ENCODE measurements around the gene SH2D1B. TPM values are rescaled to one million over a fixed set of nuclear protein-coding genes. Genes with fewer than 3 reads are reported as not detected.
A peak's percentile ranks its signal among the peaks of the same experiment; 100 is the strongest.

SH2D1B gene
- total RNA-seq, 6 donors from 2014 or later = 0.61 to 3.4 (median 1.1) TPM; not detected in 1

GRCh38 chr1:162369571-162369970, 42.4 kb downstream of the SH2D1B start:
- H3K27me3 ChIP-seq = no peaks in the 10 kb centered on the region
- no peaks in the 10 kb centered on the region for H3K36me3 ChIP-seq
- TF ChIP-seq, protein P1, sequence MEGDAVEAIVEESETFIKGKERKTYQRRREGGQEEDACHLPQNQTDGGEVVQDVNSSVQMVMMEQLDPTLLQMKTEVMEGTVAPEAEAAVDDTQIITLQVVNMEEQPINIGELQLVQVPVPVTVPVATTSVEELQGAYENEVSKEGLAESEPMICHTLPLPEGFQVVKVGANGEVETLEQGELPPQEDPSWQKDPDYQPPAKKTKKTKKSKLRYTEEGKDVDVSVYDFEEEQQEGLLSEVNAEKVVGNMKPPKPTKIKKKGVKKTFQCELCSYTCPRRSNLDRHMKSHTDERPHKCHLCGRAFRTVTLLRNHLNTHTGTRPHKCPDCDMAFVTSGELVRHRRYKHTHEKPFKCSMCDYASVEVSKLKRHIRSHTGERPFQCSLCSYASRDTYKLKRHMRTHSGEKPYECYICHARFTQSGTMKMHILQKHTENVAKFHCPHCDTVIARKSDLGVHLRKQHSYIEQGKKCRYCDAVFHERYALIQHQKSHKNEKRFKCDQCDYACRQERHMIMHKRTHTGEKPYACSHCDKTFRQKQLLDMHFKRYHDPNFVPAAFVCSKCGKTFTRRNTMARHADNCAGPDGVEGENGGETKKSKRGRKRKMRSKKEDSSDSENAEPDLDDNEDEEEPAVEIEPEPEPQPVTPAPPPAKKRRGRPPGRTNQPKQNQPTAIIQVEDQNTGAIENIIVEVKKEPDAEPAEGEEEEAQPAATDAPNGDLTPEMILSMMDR (IDR thresholded peaks at IDR 0.05) = no peak
- TF ChIP-seq POLR2AphosphoS5 (IDR thresholded peaks at IDR 0.05) = no peak
- TF ChIP-seq EP300 (IDR thresholded peaks at IDR 0.05) = no peak
- no peak for TF ChIP-seq POLR2A (IDR thresholded peaks at IDR 0.05)
- no peak overlapping the region for H3K4me3 ChIP-seq
- ATAC-seq (ENCODE audit: low FRiP score in 2 of 2) (no peak), DNase-seq (no peak)
- H3K4me1 ChIP-seq = no peaks in the 10 kb centered on the region
- WGBS, 2 donors = 85 to 88% methylated on average over 7 of the region's 7 CpGs
- H3K27ac ChIP-seq = no peak overlapping the region
- H3K9me3 ChIP-seq = no peaks in the 10 kb centered on the region

- no peaks in the 10 kb centered on the region for H3K27me3 ChIP-seq
- DNase-seq (no peak), ATAC-seq (ENCODE audit: low FRiP score in 2 of 2) (no peak)
- no peaks in the 10 kb centered on the region for H3K36me3 ChIP-seq
- no peaks in the 10 kb centered on the region for H3K9me3 ChIP-seq
- no peak for TF ChIP-seq POLR2A (IDR thresholded peaks at IDR 0.05)
- TF ChIP-seq, protein P1 (IDR thresholded peaks at IDR 0.05) = no peak
- TF ChIP-seq POLR2AphosphoS5 (IDR thresholded peaks at IDR 0.05) = no peak
- no peak for TF ChIP-seq EP300 (IDR thresholded peaks at IDR 0.05)
- H3K4me3 ChIP-seq = no peak overlapping the region
- H3K4me1 ChIP-seq = no peaks in the 10 kb centered on the region
- 58 to 66% methylated on average over 4 of the region's 4 CpGs for WGBS, 2 donors
- no peak overlapping the region for H3K27ac ChIP-seq
Observed at GRCh38 chr1:162368451-162368850, 43.5 kb downstream of the SH2D1B start.

DNA sequence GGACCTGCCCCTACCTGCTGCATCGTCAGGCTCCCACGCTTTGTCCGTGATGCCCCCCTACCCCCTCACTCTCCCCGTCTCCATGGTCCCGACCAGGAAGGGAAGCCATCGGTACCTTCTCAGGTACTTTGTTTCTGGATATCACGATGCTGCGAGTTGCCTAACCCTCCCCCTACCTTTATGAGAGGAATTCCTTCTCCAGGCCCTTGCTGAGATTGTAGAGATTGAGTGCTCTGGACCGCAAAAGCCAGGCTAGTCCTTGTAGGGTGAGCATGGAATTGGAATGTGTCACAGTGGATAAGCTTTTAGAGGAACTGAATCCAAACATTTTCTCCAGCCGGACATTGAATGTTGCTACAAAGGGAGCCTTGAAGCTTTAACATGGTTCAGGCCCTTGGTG, 44.2 kb downstream of the SH2D1B start:
- Histone ChIP-seq H3K4me1 (no peaks in the 10 kb centered on the region), H3K27me3 (no peaks in the 10 kb centered on the region), H3K4me3 (no peak overlapping the region), H3K27ac (no peak overlapping the region), H3K9me3 (no peaks in the 10 kb centered on the region), H3K36me3 (no peaks in the 10 kb centered on the region)
- TF ChIP-seq POLR2A (IDR thresholded peaks at IDR 0.05) (no peak), EP300 (IDR thresholded peaks at IDR 0.05) (no peak), POLR2AphosphoS5 (IDR thresholded peaks at IDR 0.05) (no peak)
- TF ChIP-seq, protein P1 (IDR thresholded peaks at IDR 0.05) = no peak
- 80 to 86% methylated on average over 10 of the region's 10 CpGs for WGBS, 2 donors
- DNase-seq = no peak
- no peak for ATAC-seq (ENCODE audit: low FRiP score in 2 of 2)

- Histone ChIP-seq H3K9me3 (no peaks in the 10 kb centered on the region), H3K27me3 (no peaks in the 10 kb centered on the region), H3K27ac (no peak overlapping the region), H3K4me3 (peak overlapping the region in 1 of 4 donors; percentile 26), H3K36me3 (no peaks in the 10 kb centered on the region), H3K4me1 (no peaks in the 10 kb centered on the region)
- WGBS, 2 donors = 90 to 92% methylated on average over 23 to 36 of the region's 36 CpGs
- DNase-seq (peak in 1 of 2 donors; percentile 76), ATAC-seq (ENCODE audit: low FRiP score in 2 of 2) (no peak)
- no peak for TF ChIP-seq POLR2AphosphoS5 (IDR thresholded peaks at IDR 0.05)
- TF ChIP-seq, protein P1 (IDR thresholded peaks at IDR 0.05) = no peak
- TF ChIP-seq POLR2A (IDR thresholded peaks at IDR 0.05) = no peak
- TF ChIP-seq EP300 (IDR thresholded peaks at IDR 0.05) = no peak
Observed at GRCh38 chr1:162367073-162367472, 44.9 kb downstream of the SH2D1B start.

DNA sequence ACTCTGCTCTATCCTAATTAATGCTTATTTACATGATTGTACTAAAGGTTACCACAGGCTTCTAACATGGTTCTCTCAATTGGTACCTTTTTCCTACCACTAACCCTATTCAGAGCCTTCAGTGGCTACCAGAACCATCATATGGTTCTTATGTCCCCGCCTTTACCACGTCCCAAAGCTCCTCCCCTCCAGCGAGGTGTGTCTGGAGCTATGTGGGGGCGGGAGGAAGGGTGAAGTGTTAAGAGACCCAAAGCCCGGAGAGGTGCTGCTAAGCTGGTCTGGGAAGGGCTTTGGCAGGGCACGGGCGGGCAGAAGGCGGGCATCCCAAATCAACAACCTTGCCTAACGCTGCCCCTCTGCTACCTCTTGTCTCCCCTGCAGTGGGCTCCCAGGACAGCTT, 45.3 kb downstream of the SH2D1B start:
- Histone ChIP-seq H3K4me3 (peak overlapping the region in 1 of 4 donors; percentile 26), H3K4me1 (no peaks in the 10 kb centered on the region), H3K9me3 (no peaks in the 10 kb centered on the region), H3K27me3 (no peaks in the 10 kb centered on the region), H3K27ac (no peak overlapping the region), H3K36me3 (no peaks in the 10 kb centered on the region)
- DNase-seq (no peak), ATAC-seq (ENCODE audit: low FRiP score in 2 of 2) (no peak)
- 83 to 86% methylated on average over 8 to 9 of the region's 9 CpGs for WGBS, 2 donors
- TF ChIP-seq POLR2A (IDR thresholded peaks at IDR 0.05) = no peak
- TF ChIP-seq, protein P1 (IDR thresholded peaks at IDR 0.05) = no peak
- no peak for TF ChIP-seq EP300 (IDR thresholded peaks at IDR 0.05)
- TF ChIP-seq POLR2AphosphoS5 (IDR thresholded peaks at IDR 0.05) = no peak

All from upper lobe of left lung (tissue), 6 donors.